HAP-1 (cell line): Measurements from ENCODE around the gene TIFAB.

Source experiments
- DNase-seq, 2 experiments: peaks; one replicate each; pipeline ENCODE4 v3.0.0-alpha.2; 2016 to 2020; ENCODE audit warnings: low spot score in 2 of 2
- H3K27me3 ChIP-seq: fragments of 250-450 bp; sonication (Bioruptor Pico); 2 replicates; pipeline ENCODE4 v1.5.1; 2020; ENCODE audit warnings: low read depth, mild to moderate bottlenecking, moderate library complexity
- H3K36me3 ChIP-seq: fragments of 250-450 bp; sonication (Bioruptor Pico); replicated peaks from 2 replicates; pipeline ENCODE4 v1.5.1; 2020; ENCODE audit warnings: mild to moderate bottlenecking
- H3K4me1 ChIP-seq: fragments of 250-450 bp; sonication (Bioruptor Pico); 2 replicates; pipeline ENCODE4 v1.5.1; 2020; ENCODE audit warnings: mild to moderate bottlenecking
- H3K4me3 ChIP-seq: fragments of 250-450 bp; sonication (Bioruptor Pico); 2 replicates; pipeline ENCODE4 v1.5.1; 2020; ENCODE audit warnings: mild to moderate bottlenecking, moderate library complexity
- H3K9me3 ChIP-seq: fragments of 250-450 bp; sonication (Bioruptor Pico); 2 replicates; pipeline ENCODE4 v1.5.1; 2020; ENCODE audit warnings: mild to moderate bottlenecking, moderate library complexity
- in situ Hi-C: fragments of 300-500 bp; cut with MboI; formaldehyde crosslinking; loops from 3 replicates; pipeline ENCODE4 v1.14.3; 2020; ENCODE audit warnings: low sequenced_read_pairs, inconsistent platforms, mixed read lengths

Gene TIFAB

DNA sequence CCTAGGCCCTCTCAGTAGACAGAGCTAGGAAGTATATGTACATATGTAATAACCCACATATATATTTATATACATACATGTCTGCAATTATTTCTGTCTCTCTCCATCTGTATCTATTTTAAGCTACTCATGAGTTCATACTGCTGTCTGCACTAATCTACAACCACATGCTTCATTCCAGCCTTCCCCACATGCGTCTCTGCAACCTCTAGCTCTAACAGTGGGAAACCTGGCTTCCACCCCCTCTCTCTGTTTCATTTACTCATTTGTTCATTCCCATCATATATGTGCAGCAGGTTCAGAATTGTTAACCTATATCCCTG lies 28.3 kb downstream of the TIFAB start:
- in situ Hi-C loops = no loop called here

DNA sequence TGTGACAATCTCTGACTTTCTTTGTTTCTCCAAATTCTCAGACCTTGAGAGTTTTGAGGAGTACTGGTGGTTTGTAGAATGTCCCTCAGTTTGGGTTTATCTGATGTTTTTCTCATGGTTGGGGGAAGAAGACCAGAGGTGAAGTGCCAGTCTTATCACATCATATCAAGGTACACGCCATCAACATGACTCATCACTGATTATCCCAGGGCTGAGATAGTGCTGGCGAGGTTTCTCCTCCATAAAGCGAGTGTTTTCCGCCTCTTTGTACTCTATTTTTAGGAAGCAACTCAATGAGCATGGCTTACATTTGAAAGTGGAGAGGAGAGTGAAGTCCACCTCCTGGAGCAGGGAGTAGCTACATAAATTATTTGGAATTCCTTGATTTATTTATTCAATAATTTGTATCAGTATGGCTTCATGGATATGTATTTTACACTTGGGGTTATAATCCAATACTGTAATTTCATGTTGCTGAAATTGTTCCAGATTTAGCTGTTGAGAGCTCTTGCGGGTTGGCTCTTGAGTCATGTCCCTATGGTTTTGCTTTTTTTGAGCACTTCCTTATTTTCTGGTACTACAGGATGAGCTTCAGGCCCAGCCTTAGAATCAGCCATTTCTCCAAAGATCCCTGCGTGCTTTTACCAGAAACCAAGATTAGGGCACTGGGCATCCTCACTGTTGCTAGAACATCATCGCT lies 28.9 kb downstream of the TIFAB start:
- DNase-seq = no peak
- H3K4me1 ChIP-seq = no peaks in the 10 kb centered on the region
- H3K4me3 ChIP-seq = no peak overlapping the region
- no peaks in the 10 kb centered on the region for H3K36me3 ChIP-seq
- H3K27me3 ChIP-seq = peaks cover 11% of the 10 kb centered on the region
- no peaks in the 10 kb centered on the region for H3K9me3 ChIP-seq
- in situ Hi-C loops = no loop called here

More for the DNA sequence above, 28.3 kb downstream of the TIFAB start:
- no peaks in the 10 kb centered on the region for H3K4me1 ChIP-seq
- H3K4me3 ChIP-seq = no peak overlapping the region
- H3K36me3 ChIP-seq = no peaks in the 10 kb centered on the region
- no peaks in the 10 kb centered on the region for H3K9me3 ChIP-seq
- no peak for DNase-seq
- peaks cover 9% of the 10 kb centered on the region for H3K27me3 ChIP-seq

DNA sequence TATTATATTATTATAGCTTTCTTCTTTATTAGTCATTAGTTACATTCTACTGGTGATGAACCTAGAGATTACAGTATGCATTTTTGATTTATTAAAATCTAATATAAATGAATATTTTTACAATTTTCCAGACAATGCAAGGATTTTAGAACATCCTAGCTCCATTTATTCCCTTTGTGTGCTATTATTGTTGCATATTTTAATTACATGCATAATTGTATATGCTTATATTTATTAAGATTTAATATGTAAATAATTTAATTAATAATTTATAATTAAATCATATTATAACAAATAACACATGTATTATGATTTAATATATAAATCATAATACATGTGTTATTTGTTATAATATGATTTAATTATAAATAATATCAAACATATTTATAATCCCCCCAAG lies 29.7 kb downstream of the TIFAB start:
- Histone ChIP-seq H3K4me1 (no peaks in the 10 kb centered on the region), H3K9me3 (no peaks in the 10 kb centered on the region), H3K27me3 (peaks cover 16% of the 10 kb centered on the region), H3K4me3 (no peak overlapping the region), H3K36me3 (no peaks in the 10 kb centered on the region)
- DNase-seq = no peak
- in situ Hi-C loops = no loop called here

DNA sequence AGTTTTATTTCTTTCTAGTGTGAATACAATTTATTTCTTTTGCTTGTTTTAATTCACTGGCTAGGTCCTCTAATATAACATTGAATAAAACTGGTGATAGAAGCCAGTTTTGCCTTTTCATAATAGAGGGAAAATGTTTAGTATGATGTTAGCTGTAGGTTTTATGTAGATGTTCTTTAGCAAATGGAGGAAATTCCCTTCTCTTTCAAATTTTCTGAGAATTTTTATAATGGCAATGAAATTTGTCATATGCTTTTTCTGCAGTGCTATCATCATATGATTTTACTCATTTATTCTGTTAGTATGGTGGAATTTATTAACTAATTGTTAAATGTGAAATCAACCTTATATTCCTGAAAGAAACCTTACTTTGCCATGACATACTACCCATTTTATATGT lies 35.1 kb downstream of the TIFAB start:
- Histone ChIP-seq H3K4me3 (no peak overlapping the region), H3K9me3 (no peaks in the 10 kb centered on the region), H3K36me3 (no peaks in the 10 kb centered on the region), H3K4me1 (no peaks in the 10 kb centered on the region), H3K27me3 (peaks cover 27% of the 10 kb centered on the region)
- DNase-seq = no peak
- in situ Hi-C loops = no loop called here

DNA sequence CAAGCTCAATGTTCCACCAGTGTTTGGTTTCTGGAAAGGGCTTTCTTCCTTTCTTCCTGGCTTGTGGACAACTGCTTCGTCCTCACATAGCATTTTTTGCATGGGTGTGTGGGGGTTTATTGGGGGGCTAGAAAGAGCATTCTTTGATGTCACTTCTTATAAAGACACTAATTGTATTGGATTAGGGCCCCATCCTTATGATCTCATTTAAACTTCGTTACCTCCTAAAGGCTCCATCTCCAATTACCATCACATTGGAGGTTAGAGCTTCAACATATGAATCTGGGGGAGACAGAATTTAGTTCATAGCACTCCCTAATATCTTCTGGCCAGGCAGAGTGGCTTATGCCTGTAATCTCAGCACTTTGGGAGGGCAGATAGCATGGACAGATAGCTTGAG lies 47.1 kb downstream of the TIFAB start:
- H3K9me3 ChIP-seq = no peaks in the 10 kb centered on the region
- H3K27me3 ChIP-seq = peaks cover 2% of the 10 kb centered on the region; the same call in 1 of the 2 replicates
- no peak overlapping the region for H3K4me3 ChIP-seq
- peaks cover 4% of the 10 kb centered on the region; the same call in 1 of the 2 replicates for H3K4me1 ChIP-seq
- no peak for DNase-seq
- in situ Hi-C loops = no loop called here
- H3K36me3 ChIP-seq = no peaks in the 10 kb centered on the region

DNA sequence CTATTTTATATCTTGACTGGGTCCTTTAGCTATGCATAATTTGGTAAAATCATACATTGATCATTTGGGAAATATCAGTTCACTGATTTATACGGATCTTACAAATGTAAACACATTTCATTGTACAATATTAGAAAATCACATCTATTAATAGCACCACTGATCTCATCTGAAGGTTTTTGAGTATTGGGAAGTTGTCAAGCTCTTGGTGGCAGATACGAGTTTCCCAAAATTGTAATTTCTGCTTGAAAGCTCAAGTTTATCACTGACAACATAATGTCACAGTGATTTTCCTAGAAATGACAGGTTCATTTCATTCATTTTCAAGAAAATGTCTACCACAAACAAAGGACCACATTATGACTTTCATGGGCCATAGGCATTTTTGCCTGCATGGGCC lies 50.1 kb downstream of the TIFAB start:
- in situ Hi-C loops = no loop called here
- peaks cover 1% of the 10 kb centered on the region; the same call in 1 of the 2 replicates for H3K27me3 ChIP-seq
- H3K36me3 ChIP-seq = no peaks in the 10 kb centered on the region

DNA sequence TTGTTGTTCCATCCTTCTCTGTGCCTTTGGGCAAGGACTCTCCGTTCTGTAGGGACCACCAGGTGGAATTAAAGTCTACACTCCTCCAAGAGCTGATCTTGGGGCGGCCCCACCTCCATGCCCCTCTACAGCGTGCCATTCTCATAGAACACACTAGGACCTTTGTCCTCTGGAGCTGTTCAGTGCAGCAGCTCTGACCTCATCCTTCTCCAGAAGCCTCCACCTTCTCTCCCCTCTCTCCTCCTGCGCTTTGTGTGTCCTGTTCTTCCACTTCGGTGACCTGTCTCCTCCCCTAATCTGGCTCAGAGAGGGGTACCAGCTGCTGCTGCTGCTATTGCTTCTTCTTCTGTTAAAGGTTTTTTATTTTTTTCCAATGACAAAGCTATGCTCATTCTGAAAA lies 51.3 kb downstream of the TIFAB start:
- DNase-seq = no peak
- H3K27me3 ChIP-seq = no peaks in the 10 kb centered on the region
- no peaks in the 10 kb centered on the region for H3K36me3 ChIP-seq
- H3K4me1 ChIP-seq = peaks cover 18% of the 10 kb centered on the region
- H3K9me3 ChIP-seq = no peaks in the 10 kb centered on the region
- no peak overlapping the region for H3K4me3 ChIP-seq
- in situ Hi-C loops = no loop called here

More for the DNA sequence above, 50.1 kb downstream of the TIFAB start:
- peaks cover 18% of the 10 kb centered on the region for H3K4me1 ChIP-seq
- no peaks in the 10 kb centered on the region for H3K9me3 ChIP-seq
- DNase-seq = no peak
- H3K4me3 ChIP-seq = no peak overlapping the region

DNA sequence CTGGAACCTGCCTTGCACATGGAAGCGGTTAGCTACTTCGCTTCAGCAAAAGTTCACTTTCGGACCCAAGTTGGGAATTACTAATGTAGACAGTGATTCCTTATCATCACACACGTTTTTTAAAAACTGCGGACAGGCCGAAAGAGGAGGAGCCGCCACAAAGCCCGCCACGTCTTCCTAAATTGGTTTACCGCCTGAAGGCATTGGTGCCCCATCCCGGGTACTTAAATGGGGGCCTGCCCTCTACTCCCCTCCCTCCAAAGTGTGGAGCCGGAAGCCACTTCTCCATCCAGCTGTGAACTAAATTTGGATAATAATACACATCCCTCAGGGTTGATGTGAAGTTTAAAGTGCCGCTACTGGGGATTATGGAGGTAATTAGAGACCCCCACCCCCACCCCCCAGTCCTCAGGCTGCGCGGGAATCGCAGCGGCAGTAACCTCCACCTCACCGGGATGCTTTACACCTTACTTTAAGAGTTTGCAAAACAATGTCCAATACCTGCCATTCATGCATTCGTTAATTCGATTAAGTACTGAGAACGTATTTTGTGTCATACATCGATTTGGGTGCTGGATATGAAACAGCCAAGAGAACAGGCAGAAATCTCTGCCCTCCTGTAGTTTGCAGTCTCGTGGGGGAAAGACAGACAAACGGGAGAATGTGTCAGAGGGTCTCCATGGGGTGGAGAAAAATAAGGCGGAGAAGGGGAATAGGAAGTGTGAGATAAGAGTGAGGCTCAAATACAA lies 52.2 kb downstream of the TIFAB start:
- in situ Hi-C loops = no loop called here
- H3K27me3 ChIP-seq = no peaks in the 10 kb centered on the region
- peaks cover 18% of the 10 kb centered on the region for H3K4me1 ChIP-seq
- DNase-seq = no peak
- H3K36me3 ChIP-seq = no peaks in the 10 kb centered on the region
- H3K4me3 ChIP-seq = peak overlapping the region; percentile 76
- no peaks in the 10 kb centered on the region for H3K9me3 ChIP-seq

DNA sequence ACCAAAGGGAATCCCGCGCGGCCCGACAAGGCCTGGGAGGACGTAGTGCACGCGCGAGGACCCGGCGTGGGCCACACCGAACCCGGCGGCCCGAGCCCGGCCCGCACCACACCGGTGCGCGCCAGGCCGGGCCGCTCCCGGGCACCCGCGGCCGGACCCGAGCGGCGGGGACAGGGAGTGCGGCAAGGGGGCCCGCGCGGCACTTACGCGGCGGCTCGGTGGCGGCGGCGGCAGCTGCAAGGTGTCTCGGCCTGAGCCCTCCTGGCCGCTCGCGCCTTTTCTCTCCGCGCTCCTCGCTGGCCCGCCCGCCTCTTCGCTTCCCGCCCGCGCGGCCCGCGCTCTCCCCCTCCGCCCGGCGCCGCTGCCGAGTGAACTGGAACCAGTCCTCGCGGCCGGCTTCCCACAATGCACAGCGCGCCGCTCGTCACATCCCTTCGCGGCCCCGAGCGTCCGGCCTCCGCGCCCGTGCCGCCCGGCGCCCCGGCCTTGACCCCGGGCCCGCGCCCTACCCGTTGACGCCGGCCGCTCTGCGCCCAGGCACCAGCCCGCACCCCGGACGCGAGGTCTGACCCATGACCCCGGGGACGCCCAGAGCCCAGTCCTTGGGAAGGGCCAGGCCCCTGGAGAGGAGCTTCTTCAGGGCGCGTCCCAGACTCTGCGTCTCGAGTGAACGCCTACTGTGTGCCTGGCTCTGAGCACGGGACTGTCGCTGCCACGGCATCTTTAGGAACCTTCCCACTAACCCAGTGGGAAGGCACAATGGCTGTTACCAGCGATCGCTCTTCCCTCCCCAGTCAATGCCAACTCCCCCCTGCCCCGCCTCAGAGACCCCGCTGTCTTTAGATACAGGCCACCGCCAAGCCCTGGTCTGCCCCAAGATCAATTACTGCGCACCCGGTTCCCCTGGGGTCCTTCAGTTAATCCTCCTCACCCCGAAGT lies 53.0 kb downstream of the TIFAB start, which contains the start of gene MACROH2A1:
Gene MACROH2A1 (minus strand): TSS at position 377 of the 939 bp plus-strand sequence. CDS start 10,138 bp downstream, outside the sequence.
- H3K27me3 ChIP-seq = no peaks in the 10 kb centered on the region
- H3K4me1 ChIP-seq = peaks cover 18% of the 10 kb centered on the region
- H3K9me3 ChIP-seq = no peaks in the 10 kb centered on the region
- DNase-seq = peak; percentile 51 to 87
- in situ Hi-C loops = no loop called here
- no peaks in the 10 kb centered on the region for H3K36me3 ChIP-seq
- H3K4me3 ChIP-seq = peak within 1 kb of the TSS; percentile 76

DNA sequence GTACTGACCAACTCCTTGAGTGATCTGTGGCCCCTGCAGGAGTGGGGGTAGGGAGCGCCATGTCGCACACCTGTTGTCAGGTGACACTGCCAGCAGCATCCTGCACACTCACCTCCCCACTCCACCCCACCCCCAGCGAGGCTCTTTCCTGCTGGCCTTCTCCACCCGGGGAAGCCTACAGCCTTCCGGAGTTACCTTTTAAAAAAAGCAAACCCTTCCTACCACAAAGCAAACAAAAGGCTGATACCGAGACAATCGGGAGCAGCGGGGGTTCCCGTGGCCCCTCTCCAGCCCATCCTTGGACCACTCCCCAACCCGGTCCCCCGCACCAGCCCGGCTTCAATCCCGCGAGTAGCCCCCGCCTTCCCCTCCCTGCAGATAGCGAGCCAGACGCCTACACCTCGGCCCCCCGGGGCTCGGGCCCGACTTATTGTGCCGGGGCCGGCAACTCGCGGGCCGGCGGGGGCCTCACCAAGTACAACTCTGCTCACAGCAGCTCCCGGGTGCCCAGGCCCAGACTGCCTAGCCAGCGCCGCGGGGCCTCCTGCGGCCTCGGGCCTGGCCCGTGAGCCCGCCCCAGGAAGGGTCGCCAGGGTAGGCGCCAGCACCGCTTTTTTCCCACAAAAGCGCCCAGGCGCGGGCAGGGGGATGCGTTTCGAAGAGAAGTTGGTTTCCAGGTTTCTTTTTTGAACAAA lies 53.8 kb downstream of the TIFAB start:
- H3K36me3 ChIP-seq = peaks cover 2% of the 10 kb centered on the region; the same call in 1 of the 2 replicates
- H3K4me1 ChIP-seq = peaks cover 15% of the 10 kb centered on the region
- H3K9me3 ChIP-seq = no peaks in the 10 kb centered on the region
- DNase-seq = peak in 1 of 2 experiments; percentile 55
- H3K4me3 ChIP-seq = peak overlapping the region; percentile 76
- in situ Hi-C loops = no loop called here
- H3K27me3 ChIP-seq = no peaks in the 10 kb centered on the region
